ENCODE measurements around the gene SIM2.

- TF ChIP-seq POLR2AphosphoS5 (IDR thresholded peaks at IDR 0.05; ENCODE audit: insufficient read depth in 1 of 2, low read depth in 1 of 2) (no peak), CTCF (IDR thresholded peaks at IDR 0.05) (no peak)
Observed at GRCh38 chr21:36733857-36734256, 34.9 kb downstream of the SIM2 start.
